H1 (cell line): ENCODE measurements around the gene SYNPR. TPM values are rescaled to one million over a fixed set of nuclear protein-coding genes. Genes with fewer than 3 reads are reported as not detected.

Experiments
- CTCF ChIA-PET: fragments of 300-600 bp; sonication (Branson Sonifier 250); formaldehyde crosslinking; loops from one replicate; lab custom pipeline; 2021; ENCODE audit not compliant: partially characterized antibody; lab: Charles Lee
- POLR2A ChIA-PET: fragments of 300-600 bp; sonication (Branson Sonifier 250); formaldehyde crosslinking; loops from one replicate; lab custom pipeline; 2021; ENCODE audit warnings: inconsistent platforms; ENCODE audit not compliant: partially characterized antibody; lab: Charles Lee
- DNase-seq, 2 experiments: peaks; one replicate each; pipeline versions ENCODE4 v3.0.0 to v3.0.0-alpha.2; 2010 to 2022; ENCODE audit warnings: low spot score in 2 of 2, low read depth in 1 of 2, mixed read lengths in 1 of 2
- FAIRE-seq: peaks from 2 replicates; lab custom pipeline; 2011; peaks lifted over from hg19 to GRCh38; lab: Jason Lieb, UNC
- H2AFZ ChIP-seq: 2 replicates; pipeline ENCODE4 v1.8.1; 2012; ENCODE audit warnings: low read length, inconsistent platforms
- H2AK5ac ChIP-seq: 2 replicates; pipeline ENCODE4 v1.6.1; 2013; ENCODE audit warnings: low read depth, low read length
- H2BK120ac ChIP-seq: replicated peaks from 2 replicates; pipeline ENCODE3; 2013; ENCODE audit warnings: low read depth, low read length, inconsistent platforms
- H2BK12ac ChIP-seq: 2 replicates; pipeline ENCODE4 v1.6.1; 2013; ENCODE audit warnings: low read depth, low read length
- H2BK15ac ChIP-seq: 2 replicates; pipeline ENCODE4 v1.6.1; 2013; ENCODE audit warnings: low read length
- H2BK20ac ChIP-seq: 2 replicates; pipeline ENCODE4 v1.6.1; 2013; ENCODE audit warnings: low read length
- H2BK5ac ChIP-seq: 2 replicates; pipeline ENCODE4 v1.6.1; 2013; ENCODE audit warnings: low read depth, low read length
- H3K14ac ChIP-seq: 2 replicates; pipeline ENCODE4 v1.6.1; 2013; ENCODE audit warnings: inconsistent platforms; ENCODE audit not compliant: insufficient read length
- H3K18ac ChIP-seq: 2 replicates; pipeline ENCODE4 v1.6.1; 2013; ENCODE audit warnings: low read length; ENCODE audit errors: extremely low read depth
- H3K23ac ChIP-seq: 2 replicates; pipeline ENCODE4 v1.6.1; 2013; ENCODE audit warnings: inconsistent platforms; ENCODE audit not compliant: insufficient read length
- H3K23me2 ChIP-seq: 2 replicates; pipeline ENCODE4 v1.6.1; 2013; ENCODE audit warnings: low read depth, low read length
- H3K27ac ChIP-seq: 2 replicates; pipeline ENCODE4 v1.6.1; 2011; ENCODE audit warnings: low read depth, low read length, inconsistent platforms
- H3K27me3 ChIP-seq, 4 experiments: replicated peaks in 1 of 4; 1 replicate in 1 of 4; 2 replicates in 3 of 4; pipeline versions ENCODE4 v1.6.1 to v1.8.1; 2011 to 2013; ENCODE audit warnings: low read length in 3 of 4, mild to moderate bottlenecking in 3 of 4, inconsistent platforms in 2 of 4, mixed read lengths in 2 of 4, moderate library complexity in 1 of 4; ENCODE audit not compliant: control insufficient read depth in 3 of 4, insufficient read depth in 3 of 4; ENCODE audit errors: extremely low read depth in 1 of 4
- H3K36me3 ChIP-seq, 4 experiments: 2 replicates each; pipeline versions ENCODE4 v1.6.1 to v1.8.1; 2011 to 2013; ENCODE audit warnings: mild to moderate bottlenecking in 4 of 4, low read length in 3 of 4, moderate library complexity in 2 of 4, control low read depth in 1 of 4, inconsistent platforms in 1 of 4; ENCODE audit not compliant: insufficient read depth in 4 of 4, control insufficient read depth in 2 of 4
- H3K4ac ChIP-seq: replicated peaks from 2 replicates; pipeline ENCODE3; 2013; ENCODE audit warnings: low read length, low read depth, mixed read lengths, inconsistent platforms; ENCODE audit not compliant: insufficient read length
- H3K4me1 ChIP-seq, 4 experiments: replicated peaks in 1 of 4; 1 replicate in 1 of 4; 2 replicates in 3 of 4; pipeline versions ENCODE4 v1.6.1 to v1.8.1; 2011 to 2013; ENCODE audit warnings: low read length in 3 of 4, inconsistent platforms in 2 of 4, mixed read lengths in 1 of 4; ENCODE audit not compliant: insufficient read depth in 4 of 4, control insufficient read depth in 3 of 4
- H3K4me2 ChIP-seq, 2 experiments: 2 replicates each; pipeline versions ENCODE4 v1.6.1 to v1.8.1; 2011 to 2013; ENCODE audit warnings: low read depth in 2 of 2, low read length in 2 of 2, control low read depth in 1 of 2, inconsistent platforms in 1 of 2, mild to moderate bottlenecking in 1 of 2; ENCODE audit not compliant: insufficient read depth in 1 of 2
- H3K4me3 ChIP-seq, 4 experiments: fragments of 200-600, 300-600 bp in 1 of 4; sonication (generic), shearing (Covaris generic), sonication (Bioruptor Twin) in 1 of 4; 2 replicates each; pipeline versions ENCODE4 v1.5.1 to v1.8.1; 2011 to 2016; ENCODE audit warnings: low read length in 4 of 4, low read depth in 3 of 4, control low read depth in 2 of 4, inconsistent platforms in 2 of 4, mild to moderate bottlenecking in 2 of 4, mixed read lengths in 1 of 4, moderate library complexity in 1 of 4; ENCODE audit not compliant: insufficient read depth in 2 of 4; ENCODE audit errors: extremely low read depth in 1 of 4
- H3K56ac ChIP-seq: replicated peaks from 2 replicates; pipeline ENCODE3; 2013; ENCODE audit warnings: low read depth, mild to moderate bottlenecking, mixed read lengths, low read length, inconsistent platforms; ENCODE audit not compliant: insufficient read length
- H3K79me1 ChIP-seq: 2 replicates; pipeline ENCODE4 v1.6.1; 2013; ENCODE audit warnings: low read depth, low read length, control low read depth
- H3K79me2 ChIP-seq, 2 experiments: 2 replicates each; pipeline versions ENCODE4 v1.6.1 to v1.8.1; 2012 to 2013; ENCODE audit warnings: low read length in 2 of 2, mild to moderate bottlenecking in 2 of 2, inconsistent platforms in 1 of 2; ENCODE audit not compliant: insufficient read depth in 2 of 2, control insufficient read depth in 1 of 2
- H3K9ac ChIP-seq, 4 experiments: replicated peaks in 1 of 4; 1 replicate in 1 of 4; 2 replicates in 3 of 4; pipeline versions ENCODE4 v1.6.1 to v1.8.1; 2011 to 2013; ENCODE audit warnings: low read depth in 3 of 4, low read length in 3 of 4, control low read depth in 2 of 4, mild to moderate bottlenecking in 2 of 4, moderate library complexity in 2 of 4, inconsistent platforms in 1 of 4; ENCODE audit errors: extremely low read depth in 1 of 4
- H3K9me3 ChIP-seq, 2 experiments: 2 replicates each; pipeline versions ENCODE4 v1.6.1 to v1.8.1; 2012 to 2013; ENCODE audit warnings: mild to moderate bottlenecking in 2 of 2, moderate library complexity in 2 of 2, control low read depth in 1 of 2, inconsistent platforms in 1 of 2, low read depth in 1 of 2, low read length in 1 of 2, mixed read lengths in 1 of 2; ENCODE audit not compliant: insufficient read depth in 2 of 2
- H4K20me1 ChIP-seq, 2 experiments: replicated peaks in 1 of 2; 2 replicates each; pipeline versions ENCODE3 to v1.8.1; 2011 to 2013; ENCODE audit warnings: inconsistent platforms in 2 of 2, low read length in 2 of 2, mild to moderate bottlenecking in 1 of 2; ENCODE audit not compliant: insufficient read depth in 2 of 2, control insufficient read depth in 1 of 2
- H4K5ac ChIP-seq: 2 replicates; pipeline ENCODE4 v1.6.1; 2013; ENCODE audit warnings: low read length, low read depth, mixed read lengths, inconsistent platforms; ENCODE audit not compliant: insufficient read length
- H4K8ac ChIP-seq: 2 replicates; pipeline ENCODE4 v1.8.0; 2013; ENCODE audit warnings: mild to moderate bottlenecking, moderate library complexity, low read length, inconsistent platforms; ENCODE audit not compliant: insufficient read depth; ENCODE audit errors: extremely low read depth
- H4K91ac ChIP-seq: replicated peaks from 2 replicates; pipeline ENCODE3; 2013; ENCODE audit warnings: low read length, mixed read lengths, inconsistent platforms; ENCODE audit not compliant: insufficient read length
- BRCA1 ChIP-seq: IDR thresholded peaks from 2 replicates; pipeline ENCODE4 v1.6.1; 2012; ENCODE audit warnings: low read depth, low read length, improper control_type of control experiment
- CTBP2 ChIP-seq: IDR thresholded peaks from 2 replicates; pipeline ENCODE4 v1.7.0; 2011; ENCODE audit warnings: borderline replicate concordance, mild to moderate bottlenecking, moderate library complexity, mixed read lengths, low read length; ENCODE audit not compliant: insufficient read depth, insufficient read length
- EZH2 ChIP-seq: fragments of 200-600 bp; sonication (generic); IDR thresholded peaks from 2 replicates; pipeline ENCODE4 v1.7.1; 2012; ENCODE audit warnings: low read depth, mild to moderate bottlenecking, moderate library complexity, low read length, inconsistent platforms; ENCODE audit not compliant: severe bottlenecking
- HDAC2 ChIP-seq, 2 experiments: fragments of 300-600 bp in 1 of 2; sonication (generic) in 1 of 2; IDR thresholded peaks; 2 replicates each; pipeline ENCODE4 v1.6.1; 2011 to 2012; ENCODE audit warnings: low read depth in 2 of 2, low read length in 2 of 2, mild to moderate bottlenecking in 2 of 2, moderate library complexity in 2 of 2, borderline replicate concordance in 1 of 2, inconsistent platforms in 1 of 2
- POLR2AphosphoS5 ChIP-seq: IDR thresholded peaks from 2 replicates; pipeline ENCODE4 v1.6.1; 2011; ENCODE audit warnings: low read depth, low read length
- RXRA ChIP-seq: IDR thresholded peaks from 2 replicates; pipeline ENCODE4 v1.6.1; 2011; ENCODE audit warnings: low read depth, mild to moderate bottlenecking, low read length, moderate library complexity; ENCODE audit not compliant: insufficient read depth
- SUZ12 ChIP-seq: fragments of 200-600 bp; sonication (generic); IDR thresholded peaks from 2 replicates; pipeline ENCODE4 v1.6.1; 2012; ENCODE audit warnings: mild to moderate bottlenecking, inconsistent platforms, low read length, moderate library complexity, mixed read lengths
- TBP ChIP-seq: IDR thresholded peaks from 2 replicates; pipeline ENCODE4 v1.6.1; 2011; ENCODE audit warnings: low read depth, low read length, improper control_type of control experiment
- YY1 ChIP-seq: IDR thresholded peaks from 2 replicates; pipeline ENCODE4 v1.6.1; 2011; ENCODE audit warnings: low read depth, mild to moderate bottlenecking, low read length
- ZNF274 ChIP-seq: IDR thresholded peaks from 2 replicates; pipeline ENCODE4 v1.7.0; 2012; ENCODE audit warnings: low read length, borderline replicate concordance; ENCODE audit errors: extremely low read depth
- polyA plus RNA-seq, 7 experiments: library from polyadenylated mRNA; depleted of rRNA in 3 of 7; stranded (reverse) in 5 of 7; unstranded in 2 of 7; fragments of >200 nt in 5 of 7; fragments of 200-250 nt in 2 of 7; gene quantifications; 1 replicate in 5 of 7; 2 replicates in 1 of 7; 4 replicates in 1 of 7; pipeline versions ENCODE4 v1.2.1 to v1.2.3, GENCODE V29; 2011 to 2013; ENCODE audit warnings: missing spikeins in 2 of 7, mixed read lengths in 2 of 7
- total RNA-seq: library from RNA; stranded (reverse); fragmentation: NEBNext Ultra II Directional; extraction: Animal tissue kit (Norgen Biotek cat#: 25700); gene quantifications from 2 replicates; pipeline ENCODE4 v1.2.1, GENCODE V29; 2021
- TF ChIP-seq, protein P1 (sequence below), 3 experiments: IDR thresholded peaks; 1 replicate in 2 of 3; 2 replicates in 1 of 3; pipeline versions ENCODE4 v1.5.1 to v1.6.1; 2011; ENCODE audit warnings: low read length in 3 of 3, mild to moderate bottlenecking in 3 of 3, inconsistent platforms in 2 of 3, low read depth in 1 of 3, moderate library complexity in 1 of 3; ENCODE audit not compliant: insufficient read depth in 1 of 3; ENCODE audit errors: control extremely low read depth in 1 of 3

Gene SYNPR
- total and polyA plus RNA-seq, 2 of the 8 experiments (the other 6 are each of a cell fraction or from before 2014, with no cell fraction given) = 0.39 to 0.99 TPM

DNA sequence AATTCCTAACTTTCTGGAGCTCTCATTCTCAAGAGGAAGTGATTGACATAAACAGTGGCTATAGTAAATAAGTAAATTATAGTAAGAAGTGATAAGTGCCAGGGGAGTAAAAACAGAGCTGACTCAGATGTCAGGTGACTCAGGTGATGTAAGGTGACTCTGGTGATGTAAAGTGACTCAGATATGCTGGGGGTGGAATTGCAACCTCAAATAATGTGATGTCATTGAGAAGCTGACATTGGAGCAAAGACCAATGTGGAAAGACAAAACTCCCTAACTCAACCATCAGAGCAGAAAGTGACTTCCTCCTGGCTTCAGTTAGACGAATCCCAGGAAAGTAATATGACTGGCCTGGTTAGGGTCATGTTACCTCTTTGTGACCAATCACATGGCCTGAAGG, 230.2 kb downstream of the SYNPR start (continued):
- TF ChIP-seq ZNF274 = no peak

DNA sequence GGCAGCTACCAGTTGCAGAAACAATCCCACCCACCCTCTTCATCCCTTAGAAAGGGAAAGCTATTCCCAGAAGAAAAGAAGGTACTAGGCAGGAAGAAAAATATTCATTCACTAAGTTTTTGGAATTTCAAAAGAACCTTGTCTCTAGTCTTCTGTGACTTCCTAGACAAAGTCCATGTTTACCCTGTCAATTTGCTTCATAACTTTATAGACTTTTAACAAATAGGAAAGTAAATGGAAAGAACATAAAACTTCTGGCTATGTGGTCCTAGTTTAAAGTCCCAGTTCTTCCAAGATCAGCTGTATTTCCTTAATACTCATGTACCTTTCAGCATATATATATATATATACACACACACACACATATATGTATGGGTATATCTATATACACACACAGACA, 230.7 kb downstream of the SYNPR start:
- no peak overlapping the region for H2BK120ac ChIP-seq
- H3K23ac ChIP-seq = no peak overlapping the region
- H2AK5ac ChIP-seq = no peak overlapping the region
- no peak overlapping the region for H2AFZ ChIP-seq
- H3K18ac ChIP-seq = no peak overlapping the region
- no peaks in the 10 kb centered on the region for H3K27me3 ChIP-seq
- no peak overlapping the region for H2BK15ac ChIP-seq
- H2BK12ac ChIP-seq = no peak overlapping the region
- H3K56ac ChIP-seq = no peak overlapping the region
- H3K27ac ChIP-seq = no peak overlapping the region
- no peak overlapping the region for H2BK20ac ChIP-seq
- no peak for FAIRE-seq
- no peak overlapping the region for H3K14ac ChIP-seq
- H3K9me3 ChIP-seq = no peaks in the 10 kb centered on the region
- DNase-seq = no peak
- H3K4me2 ChIP-seq = no peak overlapping the region
- H3K4me3 ChIP-seq = no peak overlapping the region
- no peaks in the 10 kb centered on the region for H3K36me3 ChIP-seq
- no peak overlapping the region for H2BK5ac ChIP-seq
- H3K79me1 ChIP-seq = no peaks in the 10 kb centered on the region
- POLR2A ChIA-PET = no interaction called here
- H3K23me2 ChIP-seq = no peaks in the 10 kb centered on the region; the same call in 1 of the 2 replicates
- H3K4ac ChIP-seq = no peak overlapping the region
- CTCF ChIA-PET = no interaction called here
- H4K5ac ChIP-seq = no peak overlapping the region
- H3K79me2 ChIP-seq = no peaks in the 10 kb centered on the region
- no peaks in the 10 kb centered on the region for H4K20me1 ChIP-seq
- no peak overlapping the region for H3K9ac ChIP-seq
- no peak overlapping the region for H4K91ac ChIP-seq
- H3K4me1 ChIP-seq = peaks cover 0 to 2% (median 1%) of the 10 kb centered on the region in 4 experiments; a peak in 3 of 7 replicates
- no peak overlapping the region for H4K8ac ChIP-seq
- TF ChIP-seq RXRA (no peak), SUZ12 (no peak), EZH2 (no peak), YY1 (no peak), HDAC2 (IDR thresholded peaks at IDR 0.05; ENCODE audit: borderline replicate concordance in 1 of 2, low read depth in 2 of 2, low read length in 2 of 2) (no peak), POLR2AphosphoS5 (no peak), TBP (no peak), CTBP2 (no peak), BRCA1 (no peak)
- TF ChIP-seq, protein P1, sequence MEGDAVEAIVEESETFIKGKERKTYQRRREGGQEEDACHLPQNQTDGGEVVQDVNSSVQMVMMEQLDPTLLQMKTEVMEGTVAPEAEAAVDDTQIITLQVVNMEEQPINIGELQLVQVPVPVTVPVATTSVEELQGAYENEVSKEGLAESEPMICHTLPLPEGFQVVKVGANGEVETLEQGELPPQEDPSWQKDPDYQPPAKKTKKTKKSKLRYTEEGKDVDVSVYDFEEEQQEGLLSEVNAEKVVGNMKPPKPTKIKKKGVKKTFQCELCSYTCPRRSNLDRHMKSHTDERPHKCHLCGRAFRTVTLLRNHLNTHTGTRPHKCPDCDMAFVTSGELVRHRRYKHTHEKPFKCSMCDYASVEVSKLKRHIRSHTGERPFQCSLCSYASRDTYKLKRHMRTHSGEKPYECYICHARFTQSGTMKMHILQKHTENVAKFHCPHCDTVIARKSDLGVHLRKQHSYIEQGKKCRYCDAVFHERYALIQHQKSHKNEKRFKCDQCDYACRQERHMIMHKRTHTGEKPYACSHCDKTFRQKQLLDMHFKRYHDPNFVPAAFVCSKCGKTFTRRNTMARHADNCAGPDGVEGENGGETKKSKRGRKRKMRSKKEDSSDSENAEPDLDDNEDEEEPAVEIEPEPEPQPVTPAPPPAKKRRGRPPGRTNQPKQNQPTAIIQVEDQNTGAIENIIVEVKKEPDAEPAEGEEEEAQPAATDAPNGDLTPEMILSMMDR (IDR thresholded peaks at IDR 0.05; ENCODE audit: control extremely low read depth in 1 of 3, insufficient read depth in 1 of 3, low read depth in 1 of 3, low read length in 3 of 3) = no peak
